ENCODE results near the gene WARS2.

- TF ChIP-seq CTCF (IDR thresholded peaks at IDR 0.05) (no peak), POLR2A (IDR thresholded peaks at IDR 0.05) (no peak)
These were observed 59.9 kb downstream of the WARS2 start for GRCh38 chr1:119080586-119080985.

All from esophagus squamous epithelium (tissue), 4 donors.